CD14-positive monocyte (primary cell): ENCODE data around the gene BACH1. TPM values are rescaled to one million over a fixed set of nuclear protein-coding genes. Genes with fewer than 3 reads are reported as not detected.

Experiments
- DNase-seq, 3 donors: peaks; one replicate each; pipeline ENCODE4 v3.0.0-alpha.2; 2011 to 2022
- H2AFZ ChIP-seq: 2 replicates; pipeline ENCODE4 v1.6.0; 2012; ENCODE audit warnings: mild to moderate bottlenecking, low read depth, low read length, inconsistent platforms; ENCODE audit not compliant: insufficient read depth, poor library complexity, severe bottlenecking
- H3K27ac ChIP-seq, 2 donors: 1 replicate in 1 of 2; 2 replicates in 1 of 2; pipeline ENCODE4 v1.5.1; 2012 to 2013; ENCODE audit warnings: low read length in 2 of 2, control low read depth in 1 of 2, inconsistent platforms in 1 of 2, low read depth in 1 of 2, mild to moderate bottlenecking in 1 of 2
- H3K27me3 ChIP-seq, 2 donors: one replicate each; pipeline versions ENCODE4 v1.6.0 to v1.6.1; 2011 to 2013; ENCODE audit warnings: low read length in 2 of 2; ENCODE audit not compliant: control insufficient read depth in 2 of 2, insufficient read depth in 2 of 2
- H3K36me3 ChIP-seq, 2 donors: replicated peaks in 1 of 2; 1 replicate in 1 of 2; 2 replicates in 1 of 2; pipeline versions ENCODE4 v1.5.1 to v1.6.1; 2012 to 2013; ENCODE audit warnings: low read length in 2 of 2, control low read depth in 1 of 2, inconsistent platforms in 1 of 2, mild to moderate bottlenecking in 1 of 2; ENCODE audit not compliant: insufficient read depth in 2 of 2, control insufficient read depth in 1 of 2
- H3K4me1 ChIP-seq, 2 donors: 1 replicate in 1 of 2; 2 replicates in 1 of 2; pipeline versions ENCODE4 v1.5.1 to v1.6.1; 2012 to 2013; ENCODE audit warnings: low read length in 2 of 2, control low read depth in 1 of 2, inconsistent platforms in 1 of 2, mild to moderate bottlenecking in 1 of 2, moderate library complexity in 1 of 2; ENCODE audit not compliant: insufficient read depth in 2 of 2, control insufficient read depth in 1 of 2
- H3K4me2 ChIP-seq: replicated peaks from 2 replicates; pipeline ENCODE3; 2012; ENCODE audit warnings: low read length, moderate library complexity, mild to moderate bottlenecking; ENCODE audit not compliant: poor library complexity, severe bottlenecking; ENCODE audit errors: extremely low read depth
- H3K4me3 ChIP-seq, 3 experiments: fragments of 200-600 bp in 1 of 3; sonication (generic) in 1 of 3; replicated peaks in 1 of 3; 1 replicate in 2 of 3; 2 replicates in 1 of 3; pipeline ENCODE4 v1.5.1; 2011 to 2013; ENCODE audit warnings: low read length in 3 of 3, mild to moderate bottlenecking in 3 of 3, control low read depth in 2 of 3, low read depth in 2 of 3, inconsistent platforms in 1 of 3, moderate library complexity in 1 of 3
- H3K79me2 ChIP-seq: 2 replicates; pipeline ENCODE4 v1.6.0; 2012; ENCODE audit warnings: mild to moderate bottlenecking, control low read depth, inconsistent platforms, low read length, moderate library complexity; ENCODE audit not compliant: insufficient read depth
- H3K9ac ChIP-seq: 2 replicates; pipeline ENCODE4 v1.6.0; 2017; ENCODE audit warnings: low read length, mild to moderate bottlenecking; ENCODE audit not compliant: insufficient read depth, poor library complexity, severe bottlenecking
- H3K9me3 ChIP-seq, 2 donors: replicated peaks in 1 of 2; 1 replicate in 1 of 2; 2 replicates in 1 of 2; pipeline versions ENCODE4 v1.5.1 to v1.6.1; 2012 to 2013; ENCODE audit warnings: low read length in 2 of 2, control low read depth in 1 of 2; ENCODE audit not compliant: control insufficient read depth in 1 of 2, insufficient read depth in 1 of 2
- H4K20me1 ChIP-seq: 2 replicates; pipeline ENCODE4 v1.6.0; 2012; ENCODE audit warnings: mild to moderate bottlenecking, low read length, control low read depth, moderate library complexity; ENCODE audit not compliant: insufficient read depth
- H3K27ac Mint-ChIP-seq, 7 donors: one replicate each; pipeline ENCODE4 v1.8.0; 2020; ENCODE audit warnings: mild to moderate bottlenecking in 7 of 7, mixed read lengths in 7 of 7, moderate library complexity in 6 of 7, inconsistent platforms in 2 of 7
- H3K27me3 Mint-ChIP-seq, 3 donors: one replicate each; pipeline ENCODE4 v1.8.0; 2021 to 2022; ENCODE audit warnings: low read depth in 3 of 3, mild to moderate bottlenecking in 3 of 3, mixed read lengths in 3 of 3, moderate library complexity in 3 of 3, inconsistent platforms in 1 of 3
- H3K36me3 Mint-ChIP-seq, 2 donors: one replicate each; pipeline ENCODE4 v1.8.0; 2020; ENCODE audit warnings: mixed read lengths in 2 of 2, inconsistent platforms in 1 of 2, mild to moderate bottlenecking in 1 of 2
- H3K4me1 Mint-ChIP-seq: one replicate; pipeline ENCODE4 v1.8.0; 2020; ENCODE audit warnings: mild to moderate bottlenecking, mixed read lengths
- H3K4me3 Mint-ChIP-seq, 2 donors: one replicate each; pipeline ENCODE4 v1.8.0; 2020; ENCODE audit warnings: mild to moderate bottlenecking in 2 of 2, mixed read lengths in 2 of 2, moderate library complexity in 1 of 2
- H3K9me3 Mint-ChIP-seq, 7 donors: one replicate each; pipeline ENCODE4 v1.8.0; 2020 to 2022; ENCODE audit warnings: mixed read lengths in 7 of 7, mild to moderate bottlenecking in 6 of 7, moderate library complexity in 6 of 7, inconsistent platforms in 2 of 7
- CTCF ChIP-seq: fragments of 200-600 bp; IDR thresholded peaks from one replicate; pipeline ENCODE4 v1.8.0; 2022; ENCODE audit warnings: antibody characterized with exemption, mild to moderate bottlenecking
- WGBS: methylation state at CpG from one replicate; pipeline ENCODE4 v1.1.5; 2013; ENCODE audit warnings: missing lambda C conversion rate; ENCODE audit not compliant: insufficient coverage; 5-methylcytosine and 5-hydroxymethylcytosine counted together
- intact Hi-C, 2 donors: fragments of 100-400 bp; cut with micrococcal nuclease; formaldehyde crosslinking; loops; one replicate each; pipeline versions ENCODE4 v1.15.0 to v1.15.1; 2023
- polyA plus RNA-seq, 3 donors: library from polyadenylated mRNA; depleted of rRNA in 1 of 3; unstranded in 2 of 3; stranded (reverse) in 1 of 3; fragments of 300-500 nt in 2 of 3; fragments of >200 nt in 1 of 3; fragmentation: Illumina TruSeq in 2 of 3; gene quantifications; 1 replicate in 2 of 3; 2 replicates in 1 of 3; pipeline ENCODE4 v1.2.3, GENCODE V29; 2012 to 2021

BACH1 gene
- polyA plus RNA-seq, 3 donors, result 69.2 to 199 (median 148) TPM

GRCh38 chr21:29312981-29313380 is 14.3 kb downstream of the BACH1 start:
- Histone ChIP-seq H3K4me2 (no peak overlapping the region), H3K27ac (peak overlapping the region in 1 of 2 donors; percentile 12), H3K27me3 (no peaks in the 10 kb centered on the region), H3K9ac (no peak overlapping the region), H3K4me1 (peaks cover 40 to 67% of the 10 kb centered on the region in 2 donors), H3K79me2 (peaks cover 100% of the 10 kb centered on the region), H3K9me3 (no peaks in the 10 kb centered on the region), H4K20me1 (peaks cover 100% of the 10 kb centered on the region), H3K36me3 (peaks cover 17 to 27% of the 10 kb centered on the region in 2 donors), H2AFZ (no peak overlapping the region), H3K4me3 (no peak overlapping the region)
- H3K4me3 Mint-ChIP-seq, result no peak overlapping the region
- peak overlapping the region in 3 of 7 donors; percentile 19 to 37 (median 30) for H3K27ac Mint-ChIP-seq
- H3K27me3 Mint-ChIP-seq, result no peaks in the 10 kb centered on the region
- peaks cover 53 to 58% of the 10 kb centered on the region in 2 donors for H3K36me3 Mint-ChIP-seq
- intact Hi-C loops, result no loop called here
- 71% methylated on average over 4 of the region's 7 CpGs for WGBS
- H3K4me1 Mint-ChIP-seq, result peaks cover 82% of the 10 kb centered on the region
- no peak for DNase-seq
- TF ChIP-seq CTCF, result no peak
- peaks cover 0 to 5% (median 3%) of the 10 kb centered on the region in 7 donors for H3K9me3 Mint-ChIP-seq

- Mint-ChIP-seq H3K36me3 (peaks cover 55 to 61% of the 10 kb centered on the region in 2 donors), H3K9me3 (peaks cover 0 to 5% (median 3%) of the 10 kb centered on the region in 7 donors), H3K4me3 (no peak overlapping the region), H3K4me1 (peaks cover 84% of the 10 kb centered on the region), H3K27ac (peak overlapping the region in 4 of 7 donors; percentile 47 to 83 (median 68)), H3K27me3 (no peaks in the 10 kb centered on the region)
- Histone ChIP-seq H3K9me3 (no peaks in the 10 kb centered on the region), H2AFZ (no peak overlapping the region), H3K4me2 (peak overlapping the region; percentile 18), H3K9ac (no peak overlapping the region), H4K20me1 (peaks cover 100% of the 10 kb centered on the region), H3K4me1 (peaks cover 40 to 66% of the 10 kb centered on the region in 2 donors), H3K79me2 (peaks cover 100% of the 10 kb centered on the region), H3K27ac (peak overlapping the region in 1 of 2 donors; percentile 60), H3K4me3 (no peak overlapping the region), H3K27me3 (no peaks in the 10 kb centered on the region), H3K36me3 (peaks cover 17 to 34% of the 10 kb centered on the region in 2 donors)
- no peak for TF ChIP-seq CTCF
- WGBS, result no CpG with 5 or more reads among the region's 2 CpGs
- intact Hi-C loops, result loop anchor here in 1 of 2 donors (2.0 kb wide), 1 partner anchor 13 kb away; no protein-coding TSS in a partner anchor
- no peak for DNase-seq
Observed at GRCh38 chr21:29313662-29314408, 15.1 kb downstream of the BACH1 start.
